HG03565 (cell line): ENCODE results near the gene NFX1.
"Not testable (repeated sequence)": the region's sequence is repeated elsewhere in the genome, so short reads cannot be mapped to it uniquely, and the experiment has no call there.

Experiments used
- ATAC-seq: cut with Tn5 transposase; IDR thresholded peaks from one replicate; pipeline ENCODE4 v1.9.1; 2021; ENCODE audit warnings: mild to moderate bottlenecking, moderate library complexity; ENCODE audit not compliant: unreplicated experiment

NFX1 gene

DNA sequence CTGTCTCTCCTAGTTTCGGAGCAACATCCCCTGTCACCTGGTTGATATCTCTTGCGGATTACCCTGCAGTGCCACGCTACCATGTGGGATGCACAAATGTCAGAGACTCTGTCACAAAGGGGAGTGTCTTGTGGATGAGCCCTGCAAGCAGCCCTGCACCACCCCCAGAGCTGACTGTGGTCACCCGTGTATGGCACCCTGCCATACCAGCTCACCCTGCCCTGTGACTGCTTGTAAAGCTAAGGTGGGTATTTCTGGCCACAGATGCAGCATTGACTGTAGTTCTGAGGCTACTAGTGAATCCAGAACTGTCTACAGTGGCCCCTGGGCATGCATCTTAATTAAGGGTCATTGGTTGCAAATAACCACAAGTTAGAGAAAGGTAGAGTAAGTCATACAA lies 61.2 kb downstream of the NFX1 start:
- ATAC-seq, result no peak

DNA sequence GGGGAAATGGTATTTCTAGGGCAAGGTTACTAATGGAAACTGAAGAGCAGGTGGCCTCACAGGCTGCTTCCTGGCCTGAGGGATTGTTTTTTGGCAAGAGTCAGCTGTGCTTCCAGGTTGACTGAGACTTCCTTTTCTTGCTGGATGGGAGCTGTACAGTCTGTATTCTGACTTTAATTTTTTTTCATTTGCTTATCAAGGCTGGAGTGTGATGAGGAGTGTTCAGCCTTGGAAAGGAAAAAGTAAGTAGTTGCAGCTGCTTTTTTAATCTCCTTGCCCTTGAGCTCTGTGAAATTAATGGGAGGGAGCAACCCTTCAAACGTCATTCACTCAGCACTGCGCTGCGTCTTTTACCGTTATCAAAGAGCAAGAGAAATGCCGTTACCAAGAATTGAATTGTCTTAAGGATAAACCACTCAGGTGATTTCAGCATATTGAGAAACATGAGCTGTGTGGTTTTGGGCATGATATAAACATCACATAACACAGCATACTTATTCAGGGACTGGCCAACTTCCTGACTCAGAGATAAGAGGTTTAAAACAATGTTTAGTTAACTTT lies 64.4 kb downstream of the NFX1 start:
- no peak for ATAC-seq

DNA sequence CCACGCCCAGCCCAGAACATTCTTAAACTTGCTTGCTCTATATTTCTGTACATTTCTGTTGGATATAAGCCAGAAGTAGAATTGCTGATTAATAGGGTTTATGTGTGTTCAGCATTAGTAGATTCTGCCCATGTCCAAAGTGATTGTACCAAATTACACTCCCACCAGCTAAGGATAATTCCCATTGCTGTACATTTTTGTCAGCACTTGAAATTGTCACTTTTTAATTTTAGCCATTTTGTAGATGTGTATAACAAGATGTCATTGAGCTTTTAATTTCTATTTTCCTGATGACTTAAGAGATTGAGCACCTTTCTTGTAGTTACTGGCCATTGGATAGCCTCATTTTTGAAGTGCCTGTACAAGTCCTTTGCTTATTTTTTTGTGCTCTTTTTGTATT lies 65.6 kb downstream of the NFX1 start:
- ATAC-seq, result no peak

DNA sequence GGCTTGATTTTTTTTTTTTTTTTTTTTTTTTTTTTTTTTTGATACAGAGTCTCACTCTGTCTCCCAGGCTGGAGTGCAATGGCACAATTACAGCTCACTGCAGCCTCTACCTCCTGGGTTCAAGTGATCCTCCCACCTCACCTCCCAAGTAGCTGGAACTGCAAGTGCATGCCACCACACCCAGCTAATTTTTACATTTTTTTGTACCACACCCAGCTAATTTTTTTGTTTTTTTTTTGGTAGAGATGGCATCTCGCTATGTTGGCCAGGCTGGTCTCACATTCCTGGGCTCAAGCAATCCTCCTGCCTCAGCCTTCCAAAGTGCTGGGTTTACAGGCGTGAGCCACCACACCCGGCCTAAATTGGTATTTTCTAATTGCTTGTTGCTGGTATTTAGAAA lies 68.3 kb downstream of the NFX1 start:
- not testable (repeated sequence) for ATAC-seq

DNA sequence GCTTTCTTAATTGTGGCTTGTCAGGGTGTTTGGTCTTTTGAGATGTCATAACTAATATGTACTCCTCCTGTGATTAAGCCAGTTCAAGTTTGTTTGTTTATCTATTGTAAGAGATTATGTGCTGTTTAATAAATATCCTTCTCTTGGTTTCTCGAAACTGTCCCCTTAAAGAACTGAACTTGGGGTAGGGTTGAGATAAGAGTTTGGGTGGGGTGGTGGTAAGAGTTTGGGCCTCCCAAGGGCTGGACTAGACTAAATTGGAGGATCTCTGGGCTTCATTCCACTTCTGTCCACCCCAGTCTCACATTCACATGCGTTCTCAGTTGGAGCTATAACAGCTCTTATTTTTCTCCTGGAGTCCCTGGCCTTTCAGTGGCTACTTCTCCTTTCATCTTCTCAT lies 73.8 kb downstream of the NFX1 start:
- no peak for ATAC-seq

DNA sequence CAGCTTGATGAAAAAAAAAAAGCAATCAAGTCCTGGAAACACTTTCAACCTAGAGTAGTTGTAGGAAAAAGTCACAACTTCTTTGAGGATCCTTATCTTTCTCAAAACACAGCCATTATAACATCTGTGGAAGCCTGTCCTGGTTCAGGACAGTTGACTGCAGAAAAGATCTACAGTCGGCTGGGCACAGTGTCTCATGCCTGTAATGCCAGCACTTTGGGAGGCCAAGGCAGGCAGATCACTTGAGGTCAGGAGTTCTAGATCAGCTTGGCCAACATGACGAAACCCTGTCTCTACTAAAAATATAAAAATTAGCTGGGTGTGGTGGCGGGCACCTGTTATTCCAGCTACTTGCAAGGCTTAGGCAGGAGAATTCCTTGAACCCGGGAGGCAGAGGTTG lies 74.5 kb downstream of the NFX1 start:
- ATAC-seq, result not testable (repeated sequence)

DNA sequence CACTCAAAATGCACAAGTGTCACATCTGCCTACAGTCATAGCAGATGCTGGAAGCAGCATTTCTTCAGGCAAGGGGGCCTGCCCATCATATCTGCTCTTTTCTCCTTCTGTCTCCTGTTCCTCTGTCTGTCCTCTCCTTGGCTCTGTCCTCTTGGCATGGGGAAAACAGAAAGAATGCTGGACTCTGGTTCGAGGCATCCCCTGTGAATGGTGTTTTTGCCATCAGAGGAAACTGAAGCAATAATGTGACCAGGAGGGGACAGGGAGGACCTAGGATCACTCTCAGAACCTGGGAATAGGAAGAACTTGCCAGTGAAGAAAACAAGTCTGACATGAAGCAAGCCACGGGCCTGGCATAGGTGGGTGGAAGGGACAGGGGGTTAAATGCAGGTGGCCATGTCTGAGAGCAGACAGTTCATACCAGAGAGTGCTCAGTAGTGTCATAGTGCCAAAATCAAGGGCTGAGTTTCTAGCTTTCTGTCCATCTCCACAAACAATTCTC lies 76.7 kb downstream of the NFX1 start:
- ATAC-seq, result no peak

DNA sequence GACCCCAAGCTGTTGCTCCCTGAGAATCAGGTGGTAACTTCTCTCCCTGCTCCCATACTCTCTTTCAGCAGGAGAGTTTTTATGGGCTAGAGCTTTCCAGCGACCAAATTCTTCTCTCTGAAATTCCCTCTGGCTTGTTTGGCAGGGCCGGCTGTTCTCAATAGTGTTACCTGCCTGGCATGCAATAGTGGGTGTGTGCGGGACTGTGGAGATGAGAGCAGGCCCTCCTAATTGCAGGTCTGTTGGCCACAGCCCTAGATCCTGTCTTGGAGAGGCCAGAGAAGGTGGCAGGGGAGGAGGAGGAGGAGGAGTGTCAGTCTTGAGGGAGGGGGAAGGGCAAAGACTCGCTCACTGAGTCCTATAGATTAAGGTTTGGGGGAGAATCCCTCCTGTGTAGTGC lies 82.6 kb downstream of the NFX1 start:
- ATAC-seq, result no peak

DNA sequence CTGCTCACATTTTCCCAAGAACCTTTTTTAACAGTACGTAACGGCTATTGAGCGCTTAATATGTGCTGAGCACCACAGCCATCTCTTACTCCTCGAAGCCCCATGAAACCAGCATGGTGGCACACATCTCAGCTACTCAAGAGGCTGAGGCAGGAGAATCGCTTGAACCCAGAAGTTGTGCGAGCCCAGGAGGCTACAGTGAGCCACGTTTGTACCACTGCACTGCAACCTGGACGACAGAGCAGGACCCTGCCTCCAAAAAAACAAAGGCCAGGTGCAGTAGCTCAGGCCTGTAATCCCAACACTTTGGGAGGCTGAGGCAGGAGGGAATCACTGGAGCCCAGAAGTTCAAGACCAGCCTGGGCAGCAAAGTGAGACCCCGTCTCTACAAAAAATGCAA lies 83.9 kb downstream of the NFX1 start:
- ATAC-seq, result no peak

DNA sequence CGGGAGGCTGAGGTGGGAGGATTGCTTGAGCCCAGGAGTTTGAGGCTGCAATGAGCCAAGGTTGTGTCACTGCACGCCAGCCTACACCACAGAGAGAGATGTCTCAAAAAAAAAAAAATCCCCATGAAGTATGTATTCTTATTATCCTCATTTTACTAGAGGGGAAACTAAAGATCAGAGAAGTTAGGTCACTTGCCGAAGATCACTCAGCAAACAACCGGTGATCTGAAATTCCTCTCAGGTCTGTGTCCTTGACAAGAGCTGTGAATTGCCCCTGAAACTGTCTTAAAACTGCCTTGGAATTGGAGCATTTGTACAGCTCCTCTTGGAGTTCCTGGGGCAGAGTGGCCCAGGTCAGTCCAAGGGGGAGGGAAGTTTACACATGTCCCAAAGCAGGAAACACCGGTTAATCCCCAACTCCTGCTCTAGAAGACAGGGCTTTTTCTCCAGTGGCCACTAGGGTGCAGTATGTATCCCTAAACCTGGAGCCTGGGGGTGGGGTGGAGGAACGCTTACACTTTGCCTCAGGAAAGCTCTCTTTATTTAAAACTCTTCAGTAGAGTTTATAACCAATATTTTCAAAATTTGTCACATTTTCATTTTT lies 84.4 kb downstream of the NFX1 start:
- no peak for ATAC-seq

DNA sequence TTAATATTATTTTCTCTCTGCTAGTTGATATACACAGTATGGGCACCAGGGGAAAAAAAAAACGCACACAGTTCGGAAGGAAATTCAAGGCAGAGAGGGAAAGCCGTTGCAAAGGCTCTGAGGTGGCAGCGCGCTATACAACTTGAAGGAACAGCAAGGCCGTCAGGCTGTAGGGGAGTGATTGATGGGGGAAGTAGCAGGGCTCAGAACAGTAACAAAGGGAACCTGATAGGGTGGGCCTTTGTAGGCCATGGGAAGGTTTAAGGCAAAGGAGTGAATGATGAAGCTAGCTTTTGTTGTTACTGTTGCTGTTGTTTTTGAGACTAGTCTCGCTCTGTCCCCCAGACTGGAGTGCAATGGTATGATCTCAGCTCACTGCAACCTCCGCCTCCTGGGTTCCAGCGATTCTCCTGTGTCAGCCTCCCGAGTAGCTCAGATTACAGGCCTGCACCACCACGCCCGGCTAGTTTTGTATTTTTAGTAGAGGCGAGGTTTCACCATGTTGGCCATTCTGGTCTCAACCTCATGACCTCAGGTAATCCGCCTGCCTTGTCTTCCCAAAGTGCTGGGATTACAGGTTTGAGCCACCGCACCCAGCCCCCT lies 85.0 kb downstream of the NFX1 start:
- ATAC-seq, result no peak

DNA sequence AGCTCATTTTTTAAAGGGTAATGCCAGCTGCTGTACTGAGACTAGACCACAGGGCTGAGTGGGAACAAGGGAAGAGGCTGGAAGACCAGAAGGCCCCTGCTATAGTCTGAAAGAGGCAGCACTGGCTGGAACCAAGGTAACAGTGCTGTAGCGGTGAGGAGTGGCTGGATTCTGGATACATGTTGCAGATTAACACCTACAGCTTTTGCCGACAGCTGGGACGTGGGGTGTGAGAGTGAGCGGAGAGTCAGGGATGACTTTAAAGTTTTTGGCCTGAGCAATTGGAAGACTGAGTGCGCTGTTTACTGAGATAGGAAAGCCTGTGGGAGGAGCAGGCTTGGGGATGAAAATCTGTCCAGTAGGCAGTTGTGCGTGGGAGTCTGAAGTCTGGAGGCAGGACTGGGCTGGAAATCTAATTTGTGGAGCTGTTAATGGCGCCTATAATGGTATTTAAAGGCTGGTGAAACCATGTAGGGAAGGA lies 85.6 kb downstream of the NFX1 start:
- ATAC-seq, result no peak

DNA sequence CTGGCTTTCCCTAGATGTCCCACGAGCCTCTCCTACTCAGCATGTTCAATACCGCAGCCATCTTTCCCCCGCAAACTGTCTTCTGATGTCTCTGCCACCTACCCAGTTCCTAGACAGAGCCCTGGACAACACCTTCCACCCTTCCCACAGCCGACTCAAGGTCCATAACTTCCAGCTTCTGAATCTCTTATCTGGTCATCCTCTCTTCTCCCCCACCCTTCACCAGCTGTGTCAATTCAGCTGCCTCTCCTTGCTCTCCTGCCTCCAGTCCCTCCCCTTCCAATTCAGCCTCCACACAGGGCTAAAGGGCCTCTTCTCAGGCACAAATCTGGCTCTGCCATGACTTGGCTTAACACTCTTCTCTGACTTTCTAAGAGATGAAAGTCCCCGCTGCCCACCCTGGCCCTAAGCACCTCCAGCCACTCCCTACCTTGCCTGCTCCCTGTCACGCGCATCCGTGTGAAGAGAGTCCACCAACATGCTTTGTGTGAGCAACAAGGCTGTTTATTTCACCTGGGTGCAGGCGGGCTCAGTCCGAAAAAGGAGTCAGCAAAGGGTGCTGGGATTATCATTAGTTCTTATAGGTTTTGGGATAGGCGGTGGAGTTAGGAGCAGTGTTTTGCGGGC lies 86.9 kb downstream of the NFX1 start:
- no peak for ATAC-seq

DNA sequence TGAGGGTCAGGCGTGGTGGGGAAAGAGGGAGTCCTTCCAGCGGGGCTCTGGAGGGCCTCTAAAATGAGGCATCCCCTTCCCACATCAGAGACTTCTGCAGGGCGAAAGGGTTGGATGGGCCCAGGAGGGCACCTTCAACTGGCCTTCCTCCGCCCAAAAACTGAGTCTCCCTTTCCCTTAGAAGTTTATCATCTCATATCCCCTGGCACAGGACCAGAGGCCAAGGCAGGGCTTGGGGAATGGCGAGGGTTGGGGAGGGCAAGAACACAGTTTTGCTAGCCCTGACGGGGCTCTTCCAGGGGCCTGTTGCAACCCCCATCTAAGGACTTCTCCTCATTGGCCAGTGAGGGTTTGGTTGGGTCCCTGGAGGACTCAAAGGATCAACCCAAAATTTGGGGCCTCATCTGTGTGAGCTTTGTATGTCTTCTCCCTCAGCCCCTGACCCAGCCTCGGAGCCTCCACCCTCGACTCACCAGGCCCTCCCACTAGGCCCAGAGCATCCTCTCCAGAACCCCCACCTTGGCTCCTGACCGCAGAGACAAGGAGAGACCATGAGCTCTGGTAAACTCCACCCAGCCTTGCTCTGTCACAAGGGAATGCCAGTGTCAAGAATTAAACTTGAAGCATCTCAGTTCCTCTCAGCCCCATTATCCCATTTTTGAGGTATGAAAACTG lies 87.9 kb downstream of the NFX1 start:
- no peak for ATAC-seq

DNA sequence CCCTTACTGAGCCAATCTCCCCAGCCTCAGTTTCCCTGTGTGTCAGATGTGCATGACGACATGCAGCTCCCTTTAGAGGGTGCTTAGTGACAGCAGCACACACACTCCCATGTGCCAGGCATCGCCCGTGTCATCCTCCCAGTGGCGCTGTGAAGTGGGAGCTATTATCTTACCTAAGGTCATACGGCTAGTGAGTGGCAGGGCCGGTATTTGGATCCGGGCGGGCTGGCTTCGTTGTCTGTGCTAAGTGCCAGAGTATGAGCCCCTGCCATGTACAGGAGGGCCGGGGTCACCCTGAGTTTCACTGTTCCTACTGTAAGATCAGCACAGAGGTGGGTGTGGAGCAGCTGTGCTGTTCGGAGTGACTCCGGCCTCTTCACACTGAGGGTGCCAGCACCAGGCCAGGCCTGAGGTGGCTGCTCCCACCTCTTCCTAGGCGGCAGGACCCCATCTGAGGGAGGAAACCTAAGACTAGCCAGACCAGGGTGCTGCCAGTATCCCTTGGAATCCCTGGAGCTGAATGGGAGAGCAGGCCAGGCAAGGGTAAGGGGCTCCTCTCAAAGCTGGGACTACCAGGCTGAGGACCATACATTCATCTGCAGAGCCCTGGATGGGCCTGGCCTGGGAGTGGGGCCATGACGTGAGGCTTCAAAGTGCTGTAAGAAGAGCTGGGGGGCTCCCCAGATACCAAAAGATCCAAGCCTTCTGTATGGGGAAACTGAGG lies 89.5 kb downstream of the NFX1 start:
- ATAC-seq, result no peak

DNA sequence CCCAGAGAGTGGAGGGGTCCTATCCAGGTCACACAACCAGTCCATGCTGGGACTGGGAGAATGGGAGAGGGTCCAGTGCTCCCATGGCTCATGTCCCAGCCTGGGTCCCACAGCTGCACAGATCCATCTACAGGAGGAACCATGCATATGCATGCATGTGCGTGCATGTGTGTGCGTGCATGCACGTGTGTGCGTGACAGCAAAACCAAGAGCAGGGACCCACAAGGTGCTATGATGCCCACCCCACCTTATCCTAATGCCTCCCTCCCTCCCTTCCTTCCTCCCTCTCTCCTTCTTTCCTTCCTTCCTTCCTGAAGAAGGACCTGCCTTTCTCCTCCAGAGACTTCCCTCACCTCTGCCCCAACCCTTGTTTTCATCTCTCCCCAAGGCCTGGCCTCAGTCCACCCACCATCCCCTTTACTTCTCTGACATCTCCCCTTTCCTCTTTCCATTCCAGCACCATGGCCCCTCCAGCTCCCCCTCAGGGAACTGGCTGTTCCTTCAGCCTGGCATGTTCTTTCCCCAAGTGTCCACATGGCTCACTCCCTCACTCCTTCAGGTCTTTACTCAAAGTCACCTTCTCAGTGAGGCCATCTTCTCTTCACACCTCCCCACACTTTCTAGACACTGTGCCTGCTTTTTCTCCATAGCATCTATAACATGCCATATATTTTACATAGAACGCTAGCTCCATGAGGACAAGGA lies 90.2 kb downstream of the NFX1 start:
- ATAC-seq, result no peak

DNA sequence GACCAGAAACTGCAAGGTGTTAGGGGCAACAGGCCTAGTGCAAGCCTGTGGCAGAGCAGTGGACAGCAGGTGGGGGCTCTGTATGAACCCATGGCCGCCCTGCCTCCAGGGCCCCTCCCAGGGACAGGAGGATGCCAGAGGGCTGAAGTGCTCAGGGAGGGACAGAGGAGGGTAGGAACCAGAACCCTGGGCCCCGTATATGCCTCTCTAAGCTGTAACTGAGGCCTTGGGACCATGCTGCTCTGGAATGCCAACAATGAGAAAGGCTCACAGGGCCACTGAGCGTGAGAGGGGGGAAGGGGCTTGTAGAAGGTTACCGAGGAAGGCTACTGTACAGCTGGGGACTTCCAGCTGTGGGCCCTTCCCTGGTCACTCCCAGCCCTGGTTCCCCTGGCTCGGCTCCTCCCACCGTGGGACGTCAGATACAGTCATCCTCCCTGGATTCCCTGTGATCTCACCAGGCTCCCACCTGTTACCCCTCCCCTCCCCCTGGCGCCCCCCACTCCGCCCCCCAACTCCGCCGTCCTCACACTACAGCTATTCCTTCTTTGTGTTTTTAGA lies 91.0 kb downstream of the NFX1 start:
- ATAC-seq, result no peak

DNA sequence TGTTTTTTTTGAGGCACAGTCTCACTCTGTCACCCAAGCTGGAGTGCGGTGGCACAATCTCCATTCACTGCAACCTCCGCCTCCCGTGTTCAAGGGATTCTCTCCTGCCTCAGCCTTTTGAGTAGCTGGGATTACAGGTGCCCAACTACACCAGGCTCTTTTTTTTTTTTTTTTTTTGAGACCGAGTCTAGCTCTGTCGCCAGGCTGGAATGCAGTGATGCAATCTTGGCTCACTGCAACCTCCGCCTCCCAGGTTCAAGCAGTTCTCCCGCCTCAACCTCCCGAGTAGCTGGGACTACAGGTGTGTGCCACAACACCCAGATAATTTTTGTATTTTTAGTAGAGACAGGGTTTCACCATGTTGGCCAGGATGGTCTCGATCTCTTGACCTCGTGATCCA lies 92.1 kb downstream of the NFX1 start:
- not testable (repeated sequence) for ATAC-seq

DNA sequence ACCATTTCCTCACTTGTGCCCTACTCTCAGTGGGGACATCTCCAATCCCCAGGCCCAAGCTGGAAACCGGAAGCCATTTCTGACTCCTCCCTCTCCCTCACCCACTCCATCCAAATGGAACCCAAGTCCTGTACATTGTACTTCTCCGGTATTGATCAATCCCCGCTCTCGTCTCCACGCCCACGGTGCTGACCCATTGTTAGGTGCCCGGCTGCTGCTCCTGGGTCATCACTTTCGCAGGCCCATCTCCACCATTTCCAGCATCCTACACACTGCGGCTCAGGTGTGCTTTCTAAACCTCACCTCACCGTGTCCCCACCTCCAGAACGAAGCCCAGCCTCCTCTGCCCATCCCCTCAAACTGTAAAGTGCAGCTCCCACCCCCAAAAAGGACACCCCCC lies 93.1 kb downstream of the NFX1 start:
- ATAC-seq, result not testable (repeated sequence)

DNA sequence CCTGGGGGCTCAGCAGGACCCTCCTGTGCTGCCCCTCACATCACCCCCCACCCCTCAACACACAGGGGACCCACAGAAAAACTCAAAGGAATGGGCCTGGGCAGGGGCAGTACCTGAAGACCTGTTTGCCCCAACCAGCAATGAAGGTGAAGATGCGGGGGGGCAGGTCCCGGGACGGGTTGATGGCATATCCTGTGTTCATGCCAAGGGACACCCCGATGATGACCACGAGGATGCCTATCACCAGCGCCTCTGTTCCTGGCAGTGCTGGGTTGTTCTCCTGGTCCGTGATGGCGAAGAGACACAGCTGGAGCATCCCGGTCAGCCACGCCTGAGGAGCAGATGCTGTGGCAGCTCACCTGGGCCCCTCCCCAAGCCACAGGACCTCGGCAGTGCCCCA lies 95.2 kb downstream of the NFX1 start:
- not testable (repeated sequence) for ATAC-seq
